HG02610 (cell line): ENCODE results near the gene PWWP2B.
"Not testable (repeated sequence)": the region's sequence is repeated elsewhere in the genome, so short reads cannot be mapped to it uniquely, and the experiment has no call there.

Source experiments
- ATAC-seq: cut with Tn5 transposase; IDR thresholded peaks from one replicate; pipeline ENCODE4 v1.9.1; 2021; ENCODE audit warnings: mild to moderate bottlenecking, moderate library complexity; ENCODE audit not compliant: unreplicated experiment

PWWP2B gene

GRCh38 chr10:132379026-132379425 is 18.0 kb upstream of the PWWP2B start:
- ATAC-seq: not testable (repeated sequence)

- ATAC-seq: not testable (repeated sequence)
Observed at GRCh38 chr10:132380986-132381385, 16.0 kb upstream of the PWWP2B start.

GRCh38 chr10:132381741-132382140 is 15.3 kb upstream of the PWWP2B start:
- no peak for ATAC-seq

- no peak for ATAC-seq
Observed at GRCh38 chr10:132382231-132382922, 14.6 kb upstream of the PWWP2B start.

- no peak for ATAC-seq
Observed at GRCh38 chr10:132383101-132383500, 13.9 kb upstream of the PWWP2B start.

- no peak for ATAC-seq
Observed at GRCh38 chr10:132383751-132384196, 13.2 kb upstream of the PWWP2B start.

GRCh38 chr10:132384618-132385388 is 12.2 kb upstream of the PWWP2B start:
- no peak for ATAC-seq

GRCh38 chr10:132385389-132385667 is 11.7 kb upstream of the PWWP2B start:
- ATAC-seq: no peak

GRCh38 chr10:132385721-132386418 is 11.1 kb upstream of the PWWP2B start:
- no peak for ATAC-seq

- no peak for ATAC-seq
Observed at GRCh38 chr10:132386419-132386831, 10.6 kb upstream of the PWWP2B start.

GRCh38 chr10:132386896-132387295 is 10.1 kb upstream of the PWWP2B start:
- ATAC-seq: not testable (repeated sequence)

- ATAC-seq: no peak
Observed at GRCh38 chr10:132387764-132388210, 9.2 kb upstream of the PWWP2B start.

GRCh38 chr10:132388891-132389432 is 8.0 kb upstream of the PWWP2B start:
- ATAC-seq: no peak

GRCh38 chr10:132389433-132390169 is 7.4 kb upstream of the PWWP2B start:
- no peak for ATAC-seq

- no peak for ATAC-seq
Observed at GRCh38 chr10:132390170-132390920, 6.7 kb upstream of the PWWP2B start.

- no peak for ATAC-seq
Observed at GRCh38 chr10:132390921-132391675, 5.9 kb upstream of the PWWP2B start.

- no peak for ATAC-seq
Observed at GRCh38 chr10:132391676-132392020, 5.4 kb upstream of the PWWP2B start.

GRCh38 chr10:132392184-132392800 is 4.7 kb upstream of the PWWP2B start:
- no peak for ATAC-seq
